ENCODE data around the gene LILRA1.
"Not testable (repeated sequence)": the region's sequence is repeated elsewhere in the genome, so short reads cannot be mapped to it uniquely, and the experiment has no call there.

The LILRA1 gene

DNA sequence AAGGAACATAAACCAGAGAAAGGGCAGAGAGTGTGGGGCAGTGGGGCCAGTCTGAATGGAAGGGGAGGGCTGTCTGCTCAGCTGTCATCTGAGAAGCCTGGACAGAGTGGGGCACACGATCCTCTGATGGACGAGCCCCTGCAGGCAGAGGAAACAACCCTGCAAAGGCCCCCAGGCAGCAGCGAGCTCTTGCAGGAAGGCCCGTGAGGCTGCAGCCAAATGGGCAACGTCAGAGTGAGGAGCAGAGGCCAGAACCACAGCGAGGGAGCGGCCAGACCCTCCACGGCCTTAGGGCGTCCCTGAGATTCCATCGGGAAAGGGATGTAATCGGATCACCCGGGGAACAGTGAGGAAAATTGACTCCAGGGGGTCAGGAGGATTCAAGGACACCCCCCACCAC is 42.6 kb downstream of the LILRA1 start:
- DNase-seq; H3K4me3 ChIP-seq (ENCODE audit: insufficient read depth, low read depth, low read length, poor library complexity, severe bottlenecking); H3K27ac ChIP-seq (ENCODE audit: insufficient read depth, low read length, poor library complexity, severe bottlenecking); H3K36me3 ChIP-seq (ENCODE audit: control insufficient read depth, insufficient read depth, low read length); H3K9me3 ChIP-seq (ENCODE audit: control insufficient read depth, low read length); H3K4me1 ChIP-seq (ENCODE audit: control insufficient read depth, insufficient read depth, low read length, poor library complexity, severe bottlenecking); H3K27me3 ChIP-seq (replicated peaks; ENCODE audit: control insufficient read depth, insufficient read depth, low read length, poor library complexity, severe bottlenecking): not testable (repeated sequence)

DNA sequence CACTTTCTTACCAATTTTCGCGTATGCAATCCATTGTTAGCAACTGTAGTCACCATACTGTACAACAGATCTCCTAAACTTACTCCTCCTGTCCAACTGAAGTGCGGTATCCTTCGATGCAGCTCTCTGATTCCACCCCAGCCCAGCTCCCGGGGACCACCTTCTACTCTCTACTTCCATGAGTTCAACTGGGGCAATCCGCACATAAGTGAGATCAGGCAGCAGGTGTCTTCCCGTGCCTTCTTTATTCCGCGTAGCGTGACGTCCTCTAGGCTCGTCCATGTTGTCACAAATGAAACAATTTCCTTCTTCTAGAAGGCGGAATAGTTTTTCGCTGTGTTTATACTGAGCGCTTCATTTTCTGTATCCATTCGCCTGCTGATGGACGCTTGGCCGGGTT is 45.3 kb downstream of the LILRA1 start:
- no peaks in the 10 kb centered on the region for H3K4me1 ChIP-seq (ENCODE audit: control insufficient read depth, insufficient read depth, low read length, poor library complexity, severe bottlenecking)
- no peak overlapping the region for H3K4me3 ChIP-seq (ENCODE audit: insufficient read depth, low read depth, low read length, poor library complexity, severe bottlenecking)

DNA sequence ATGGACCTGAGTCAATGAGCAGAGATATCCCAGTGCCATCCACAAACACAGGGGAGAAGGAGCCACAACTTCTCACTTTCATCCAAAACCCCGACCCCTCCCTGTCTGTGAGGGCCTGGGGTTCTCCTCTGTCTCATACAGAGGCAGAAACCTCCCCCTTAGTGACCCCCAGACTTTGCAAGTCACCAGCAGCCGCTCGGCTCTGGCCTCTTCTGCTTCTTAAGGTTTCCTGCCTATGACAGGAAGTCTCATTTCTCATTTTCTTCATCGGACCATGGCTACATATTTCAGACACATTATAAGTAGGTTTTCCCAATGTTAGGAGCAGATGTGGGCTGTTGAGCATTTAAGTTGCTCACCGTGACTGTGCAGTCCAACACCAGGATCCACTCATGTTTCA is 49.5 kb downstream of the LILRA1 start:
- not testable (repeated sequence) for H3K4me3 ChIP-seq (ENCODE audit: insufficient read depth, low read depth, low read length, poor library complexity, severe bottlenecking); H3K36me3 ChIP-seq (ENCODE audit: control insufficient read depth, insufficient read depth, low read length); DNase-seq; H3K27me3 ChIP-seq (replicated peaks; ENCODE audit: control insufficient read depth, insufficient read depth, low read length, poor library complexity, severe bottlenecking); H3K4me1 ChIP-seq (ENCODE audit: control insufficient read depth, insufficient read depth, low read length, poor library complexity, severe bottlenecking); H3K9me3 ChIP-seq (ENCODE audit: control insufficient read depth, low read length); H3K27ac ChIP-seq (ENCODE audit: insufficient read depth, low read length, poor library complexity, severe bottlenecking)

More for the DNA sequence above, 45.3 kb downstream of the LILRA1 start:
- H3K27me3 ChIP-seq (replicated peaks; ENCODE audit: control insufficient read depth, insufficient read depth, low read length, poor library complexity, severe bottlenecking): no peaks in the 10 kb centered on the region
- DNase-seq: no peak
- H3K9me3 ChIP-seq (ENCODE audit: control insufficient read depth, low read length): no peaks in the 10 kb centered on the region
- H3K36me3 ChIP-seq (ENCODE audit: control insufficient read depth, insufficient read depth, low read length): no peaks in the 10 kb centered on the region
- H3K27ac ChIP-seq (ENCODE audit: insufficient read depth, low read length, poor library complexity, severe bottlenecking): no peak overlapping the region

DNA sequence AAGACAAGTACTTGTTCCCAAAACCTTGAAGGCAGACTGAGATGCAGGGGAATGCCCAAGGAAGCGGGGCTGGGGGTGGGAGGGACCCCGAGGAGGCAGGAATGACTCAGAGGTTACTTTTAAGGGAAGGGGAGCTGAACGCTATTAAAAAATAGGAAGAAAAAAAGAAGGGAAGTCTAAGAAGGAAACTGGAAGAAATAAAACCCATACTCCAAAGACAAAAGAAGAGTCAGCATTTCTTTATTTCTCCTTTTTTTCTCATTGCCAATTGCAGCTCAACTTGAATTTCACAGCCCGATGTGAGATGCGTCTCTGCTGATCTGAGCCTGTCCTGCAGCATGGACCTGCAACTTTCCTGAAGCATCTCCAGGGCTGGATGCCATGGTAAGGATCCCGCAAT is 50.2 kb downstream of the LILRA1 start:
- H3K4me1 ChIP-seq (ENCODE audit: control insufficient read depth, insufficient read depth, low read length, poor library complexity, severe bottlenecking); H3K36me3 ChIP-seq (ENCODE audit: control insufficient read depth, insufficient read depth, low read length); H3K27me3 ChIP-seq (replicated peaks; ENCODE audit: control insufficient read depth, insufficient read depth, low read length, poor library complexity, severe bottlenecking); H3K9me3 ChIP-seq (ENCODE audit: control insufficient read depth, low read length); H3K27ac ChIP-seq (ENCODE audit: insufficient read depth, low read length, poor library complexity, severe bottlenecking); DNase-seq; H3K4me3 ChIP-seq (ENCODE audit: insufficient read depth, low read depth, low read length, poor library complexity, severe bottlenecking): not testable (repeated sequence)

DNA sequence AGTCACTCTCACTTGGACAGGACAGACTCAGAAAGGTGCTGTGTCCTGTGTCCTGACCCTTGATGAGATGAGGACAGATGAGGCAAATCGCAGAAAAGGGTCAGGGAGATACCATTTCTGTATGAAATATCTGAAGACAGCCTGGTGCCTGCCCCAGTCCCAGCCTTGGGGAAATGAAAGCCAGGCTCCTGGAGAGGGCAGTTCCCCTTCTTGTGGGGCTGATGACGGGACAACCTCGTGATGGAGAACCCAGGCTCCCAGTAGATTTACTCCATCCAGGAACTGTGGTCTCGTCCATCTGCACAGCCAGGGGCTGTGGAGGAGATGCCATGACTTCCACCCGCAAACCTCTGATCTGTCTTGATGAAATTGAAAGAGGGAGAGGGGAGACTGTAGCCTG is 50.6 kb downstream of the LILRA1 start:
- H3K9me3 ChIP-seq (ENCODE audit: control insufficient read depth, low read length): no peaks in the 10 kb centered on the region
- H3K4me3 ChIP-seq (ENCODE audit: insufficient read depth, low read depth, low read length, poor library complexity, severe bottlenecking): no peak overlapping the region
- no peaks in the 10 kb centered on the region for H3K36me3 ChIP-seq (ENCODE audit: control insufficient read depth, insufficient read depth, low read length)
- no peaks in the 10 kb centered on the region for H3K4me1 ChIP-seq (ENCODE audit: control insufficient read depth, insufficient read depth, low read length, poor library complexity, severe bottlenecking)
- H3K27ac ChIP-seq (ENCODE audit: insufficient read depth, low read length, poor library complexity, severe bottlenecking): no peak overlapping the region
- no peaks in the 10 kb centered on the region for H3K27me3 ChIP-seq (replicated peaks; ENCODE audit: control insufficient read depth, insufficient read depth, low read length, poor library complexity, severe bottlenecking)
- no peak for DNase-seq

DNA sequence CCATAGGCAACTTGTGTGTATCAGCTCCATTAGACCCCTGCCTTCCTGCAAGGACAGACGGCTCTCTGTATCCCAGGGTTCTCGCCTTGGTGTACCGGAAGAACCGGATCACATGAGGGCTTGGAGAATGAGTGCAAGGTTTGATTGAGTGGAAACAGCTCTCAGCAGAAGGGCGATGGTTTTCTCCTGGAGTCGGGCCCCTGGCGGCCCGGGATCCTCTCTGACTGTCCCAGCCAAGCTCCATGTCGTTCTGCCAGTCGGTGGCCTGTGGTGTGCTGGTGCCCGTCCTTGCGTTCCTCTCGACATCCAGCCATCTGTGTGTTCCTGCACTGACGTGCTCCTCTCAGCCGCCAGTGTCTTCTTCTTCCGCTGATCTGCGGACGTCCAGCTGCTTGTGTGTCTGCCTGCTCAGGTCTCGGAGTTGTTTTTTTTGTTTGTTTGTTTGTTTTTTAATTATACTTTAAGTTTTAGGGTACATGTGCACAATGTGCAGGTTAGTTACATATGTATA is 53.0 kb downstream of the LILRA1 start:
- H3K4me3 ChIP-seq (ENCODE audit: insufficient read depth, low read depth, low read length, poor library complexity, severe bottlenecking): no peak overlapping the region

DNA sequence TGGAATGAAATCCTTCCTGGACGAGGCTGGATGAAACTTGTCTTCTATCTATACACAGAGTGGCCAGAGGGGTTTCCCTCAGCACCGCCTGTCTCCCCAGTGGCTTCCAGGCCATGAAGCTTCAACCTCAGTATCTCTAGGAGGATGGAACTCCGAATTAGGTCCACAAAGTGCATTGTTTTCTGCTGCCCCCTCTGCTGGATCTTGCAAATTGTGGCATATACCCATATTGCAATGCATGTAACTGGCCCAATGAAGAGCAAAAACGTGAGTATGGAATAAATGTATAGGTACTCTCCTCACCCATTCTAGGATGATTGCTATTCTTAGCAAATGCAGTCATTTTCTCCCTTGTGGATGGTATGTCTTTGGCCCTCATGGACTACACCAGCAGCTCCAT is 54.7 kb downstream of the LILRA1 start:
- no peaks in the 10 kb centered on the region for H3K27me3 ChIP-seq (replicated peaks; ENCODE audit: control insufficient read depth, insufficient read depth, low read length, poor library complexity, severe bottlenecking)
- H3K36me3 ChIP-seq (ENCODE audit: control insufficient read depth, insufficient read depth, low read length): no peaks in the 10 kb centered on the region
- H3K4me1 ChIP-seq (ENCODE audit: control insufficient read depth, insufficient read depth, low read length, poor library complexity, severe bottlenecking): no peaks in the 10 kb centered on the region
- H3K9me3 ChIP-seq (ENCODE audit: control insufficient read depth, low read length): no peaks in the 10 kb centered on the region
- no peak overlapping the region for H3K4me3 ChIP-seq (ENCODE audit: insufficient read depth, low read depth, low read length, poor library complexity, severe bottlenecking)
- no peak overlapping the region for H3K27ac ChIP-seq (ENCODE audit: insufficient read depth, low read length, poor library complexity, severe bottlenecking)
- no peak for DNase-seq

More for the DNA sequence above, 53.0 kb downstream of the LILRA1 start:
- no peak for DNase-seq
- no peaks in the 10 kb centered on the region for H3K4me1 ChIP-seq (ENCODE audit: control insufficient read depth, insufficient read depth, low read length, poor library complexity, severe bottlenecking)
- no peaks in the 10 kb centered on the region for H3K36me3 ChIP-seq (ENCODE audit: control insufficient read depth, insufficient read depth, low read length)
- H3K9me3 ChIP-seq (ENCODE audit: control insufficient read depth, low read length): no peaks in the 10 kb centered on the region
- H3K27me3 ChIP-seq (replicated peaks; ENCODE audit: control insufficient read depth, insufficient read depth, low read length, poor library complexity, severe bottlenecking): no peaks in the 10 kb centered on the region
- H3K27ac ChIP-seq (ENCODE audit: insufficient read depth, low read length, poor library complexity, severe bottlenecking): no peak overlapping the region

DNA sequence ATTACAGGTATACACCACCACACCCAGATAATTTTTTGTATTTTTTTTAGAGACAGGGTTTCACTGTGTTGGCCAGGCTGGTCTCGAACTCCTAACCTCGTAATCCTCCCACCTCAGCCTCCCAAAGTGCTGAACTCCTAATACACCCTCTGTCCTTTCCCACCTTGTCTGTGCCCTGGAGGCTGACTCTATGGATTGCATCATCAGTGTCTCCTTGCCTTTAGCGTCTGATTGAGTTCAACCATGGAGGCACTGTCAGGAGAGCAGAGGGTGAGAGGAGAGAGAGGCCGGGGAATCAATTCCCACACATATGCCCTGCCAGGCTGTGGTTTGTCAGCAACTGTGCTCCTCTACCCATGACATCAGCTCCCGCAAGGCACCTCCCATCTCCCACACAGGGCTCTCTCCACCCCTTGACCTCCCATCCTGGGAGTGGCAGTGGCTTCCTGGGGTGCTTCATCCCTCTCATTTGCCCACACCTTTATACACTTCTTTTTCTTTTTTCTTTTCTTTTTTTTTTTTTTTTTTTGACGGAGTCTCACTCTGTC is 56.8 kb downstream of the LILRA1 start:
- Histone ChIP-seq H3K36me3 (ENCODE audit: control insufficient read depth, insufficient read depth, low read length) (no peaks in the 10 kb centered on the region), H3K27me3 (replicated peaks; ENCODE audit: control insufficient read depth, insufficient read depth, low read length, poor library complexity, severe bottlenecking) (no peaks in the 10 kb centered on the region), H3K9me3 (ENCODE audit: control insufficient read depth, low read length) (no peaks in the 10 kb centered on the region), H3K27ac (ENCODE audit: insufficient read depth, low read length, poor library complexity, severe bottlenecking) (no peak overlapping the region), H3K4me3 (ENCODE audit: insufficient read depth, low read depth, low read length, poor library complexity, severe bottlenecking) (no peak overlapping the region), H3K4me1 (ENCODE audit: control insufficient read depth, insufficient read depth, low read length, poor library complexity, severe bottlenecking) (no peaks in the 10 kb centered on the region)
- DNase-seq: no peak

Measured in effector memory CD4-positive, alpha-beta T cell (primary cell).